ENCODE data around the gene FAM118B.

Gene FAM118B

DNA sequence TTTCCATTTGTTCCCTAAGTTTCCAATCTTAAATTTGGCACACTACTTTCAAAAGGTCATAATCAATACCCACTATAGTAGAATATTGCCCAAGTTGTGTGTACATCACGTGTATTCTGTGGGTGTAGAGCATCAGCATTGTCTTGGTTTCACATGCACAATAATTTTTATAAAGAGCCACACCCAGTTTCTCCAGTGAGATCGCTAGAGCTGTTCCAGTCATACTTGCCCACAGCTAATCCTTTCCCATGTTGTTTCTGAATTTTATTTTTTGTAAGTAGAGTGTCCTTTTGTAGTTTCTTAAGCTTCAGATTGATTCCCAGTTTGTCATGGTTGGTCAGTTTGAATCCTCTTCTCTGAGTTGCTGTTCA is 13.7 kb downstream of the FAM118B start:
- H3K4me3 ChIP-seq (ENCODE audit: low read depth, low read length): no peak overlapping the region
- TF ChIP-seq, protein P1, sequence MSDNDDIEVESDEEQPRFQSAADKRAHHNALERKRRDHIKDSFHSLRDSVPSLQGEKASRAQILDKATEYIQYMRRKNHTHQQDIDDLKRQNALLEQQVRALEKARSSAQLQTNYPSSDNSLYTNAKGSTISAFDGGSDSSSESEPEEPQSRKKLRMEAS (IDR thresholded peaks at IDR 0.05; ENCODE audit: low read depth, low read length): no peak
- TF ChIP-seq MYC (IDR thresholded peaks at IDR 0.05; ENCODE audit: low read depth, low read length): no peak
- no peak for TF ChIP-seq POLR2A (IDR thresholded peaks at IDR 0.05; ENCODE audit: extremely low read depth, insufficient read length)
- no peak for DNase-seq (ENCODE audit: low read depth)

DNA sequence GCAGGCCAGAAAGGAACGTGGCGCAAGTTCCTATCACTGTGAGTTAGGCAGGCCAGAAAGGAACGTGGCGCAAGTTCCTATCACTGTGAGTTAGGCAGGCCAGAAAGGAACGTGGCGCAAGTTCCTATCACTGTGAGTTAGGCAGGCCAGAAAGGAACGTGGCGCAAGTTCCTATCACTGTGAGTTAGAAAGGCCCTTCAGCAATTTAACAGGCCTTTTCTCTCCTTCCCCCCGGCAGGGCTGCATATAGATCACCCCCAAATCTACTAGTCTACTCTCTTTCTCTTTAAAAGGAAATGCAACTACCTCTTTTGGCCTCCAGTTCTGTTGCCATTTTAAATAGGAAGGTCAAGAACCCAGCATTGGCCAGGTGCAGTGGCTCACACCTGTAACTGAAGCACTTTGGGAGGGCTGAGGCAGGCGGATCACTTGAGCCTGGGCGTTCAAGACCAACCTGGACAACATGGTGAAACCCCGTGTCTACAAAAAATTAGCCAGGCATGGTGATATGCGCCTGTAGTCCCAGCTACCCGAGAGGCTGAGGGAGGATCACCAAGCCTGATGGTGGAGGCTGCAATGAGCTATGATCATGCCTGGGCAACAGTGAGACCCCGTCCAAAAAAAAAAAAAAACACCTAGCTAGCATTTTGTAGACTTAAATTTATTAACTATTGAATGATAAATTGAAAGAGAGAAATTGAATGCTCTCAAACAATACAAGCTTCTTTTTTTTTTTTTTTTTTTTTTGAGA is 14.9 kb downstream of the FAM118B start:
- TF ChIP-seq POLR2A (IDR thresholded peaks at IDR 0.05; ENCODE audit: extremely low read depth, insufficient read length): no peak
- TF ChIP-seq MYC (IDR thresholded peaks at IDR 0.05; ENCODE audit: low read depth, low read length): no peak
- TF ChIP-seq, protein P2, sequence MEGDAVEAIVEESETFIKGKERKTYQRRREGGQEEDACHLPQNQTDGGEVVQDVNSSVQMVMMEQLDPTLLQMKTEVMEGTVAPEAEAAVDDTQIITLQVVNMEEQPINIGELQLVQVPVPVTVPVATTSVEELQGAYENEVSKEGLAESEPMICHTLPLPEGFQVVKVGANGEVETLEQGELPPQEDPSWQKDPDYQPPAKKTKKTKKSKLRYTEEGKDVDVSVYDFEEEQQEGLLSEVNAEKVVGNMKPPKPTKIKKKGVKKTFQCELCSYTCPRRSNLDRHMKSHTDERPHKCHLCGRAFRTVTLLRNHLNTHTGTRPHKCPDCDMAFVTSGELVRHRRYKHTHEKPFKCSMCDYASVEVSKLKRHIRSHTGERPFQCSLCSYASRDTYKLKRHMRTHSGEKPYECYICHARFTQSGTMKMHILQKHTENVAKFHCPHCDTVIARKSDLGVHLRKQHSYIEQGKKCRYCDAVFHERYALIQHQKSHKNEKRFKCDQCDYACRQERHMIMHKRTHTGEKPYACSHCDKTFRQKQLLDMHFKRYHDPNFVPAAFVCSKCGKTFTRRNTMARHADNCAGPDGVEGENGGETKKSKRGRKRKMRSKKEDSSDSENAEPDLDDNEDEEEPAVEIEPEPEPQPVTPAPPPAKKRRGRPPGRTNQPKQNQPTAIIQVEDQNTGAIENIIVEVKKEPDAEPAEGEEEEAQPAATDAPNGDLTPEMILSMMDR (IDR thresholded peaks at IDR 0.05; ENCODE audit: low read depth, low read length): no peak
- TF ChIP-seq, protein P1 (IDR thresholded peaks at IDR 0.05; ENCODE audit: low read depth, low read length): no peak
- H3K4me3 ChIP-seq (ENCODE audit: low read depth, low read length): no peak overlapping the region
- peak; percentile 21 for DNase-seq (ENCODE audit: low read depth)

DNA sequence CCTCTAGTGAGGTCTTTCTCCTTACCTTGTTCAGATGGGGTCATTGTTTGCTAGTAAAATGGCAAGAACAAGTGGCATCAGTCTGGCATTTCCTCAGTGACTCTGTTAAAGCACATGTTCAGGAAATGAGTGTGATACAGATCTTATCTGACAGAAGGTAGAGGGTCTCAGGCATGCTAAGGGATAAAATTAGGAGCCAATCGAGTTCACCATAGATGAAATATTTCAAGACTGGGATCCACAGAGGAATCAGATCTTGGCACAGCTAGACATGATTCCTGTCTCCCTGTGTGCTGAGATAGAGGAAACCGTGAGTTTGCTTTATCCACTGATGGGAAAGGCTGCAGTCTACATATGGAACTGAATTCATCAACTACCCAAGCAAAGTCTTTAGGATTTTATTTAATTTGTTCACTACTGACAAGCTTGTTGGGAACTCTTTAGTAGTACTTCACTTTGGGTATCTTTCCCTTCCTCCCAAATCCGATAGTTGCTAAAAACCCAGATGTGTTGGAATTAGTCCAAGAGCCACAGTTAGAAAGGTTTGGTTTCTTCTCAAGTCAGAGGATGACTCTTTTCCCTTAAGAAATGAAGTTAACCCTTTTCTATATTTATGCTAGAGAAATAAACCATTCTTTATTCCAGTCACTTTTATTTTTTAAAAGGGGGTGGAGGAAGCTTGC is 18.4 kb downstream of the FAM118B start:
- TF ChIP-seq POLR2A (IDR thresholded peaks at IDR 0.05; ENCODE audit: extremely low read depth, insufficient read length) (no peak), MYC (IDR thresholded peaks at IDR 0.05; ENCODE audit: low read depth, low read length) (no peak)
- TF ChIP-seq, protein P1 (IDR thresholded peaks at IDR 0.05; ENCODE audit: low read depth, low read length): no peak
- TF ChIP-seq, protein P2 (IDR thresholded peaks at IDR 0.05; ENCODE audit: low read depth, low read length): no peak
- DNase-seq (ENCODE audit: low read depth): no peak
- no peak overlapping the region for H3K4me3 ChIP-seq (ENCODE audit: low read depth, low read length)

DNA sequence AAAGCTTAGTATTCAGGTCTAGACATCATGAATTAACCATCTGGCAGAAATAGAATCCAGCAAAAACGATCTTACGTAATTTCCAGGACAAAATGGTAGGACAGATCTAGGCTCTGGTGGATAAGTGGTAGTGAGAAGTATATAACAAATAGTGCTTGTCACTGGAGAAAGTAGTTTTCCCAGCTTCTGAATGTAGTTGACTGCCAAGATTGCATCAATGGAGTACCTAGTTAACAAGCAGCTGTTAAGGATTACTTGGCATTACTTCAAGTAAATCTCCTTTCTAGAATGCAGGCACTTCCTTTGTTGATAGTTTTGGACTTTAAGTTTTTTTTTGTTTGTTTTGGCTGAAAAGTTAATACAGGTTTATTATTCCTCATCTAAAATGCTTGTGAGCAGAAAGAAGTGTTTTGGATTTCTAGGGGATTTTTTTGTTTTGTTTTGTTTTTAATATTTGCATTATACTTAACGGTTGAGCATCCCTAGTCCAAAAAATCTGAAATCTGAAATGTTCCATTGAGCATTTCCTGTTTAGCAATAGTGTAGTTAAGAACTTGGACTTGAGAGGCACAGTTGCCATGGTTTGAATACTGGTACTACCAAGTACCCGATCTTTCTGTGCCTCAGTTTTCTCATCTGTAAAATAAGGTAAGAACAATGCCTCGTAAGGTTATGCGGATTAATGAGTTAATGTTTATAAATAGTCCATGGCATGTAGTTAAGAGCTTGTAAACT is 20.3 kb downstream of the FAM118B start:
- TF ChIP-seq POLR2A (IDR thresholded peaks at IDR 0.05; ENCODE audit: extremely low read depth, insufficient read length): no peak
- TF ChIP-seq MYC (IDR thresholded peaks at IDR 0.05; ENCODE audit: low read depth, low read length): no peak
- TF ChIP-seq, protein P2 (IDR thresholded peaks at IDR 0.05; ENCODE audit: low read depth, low read length): no peak
- TF ChIP-seq, protein P1 (IDR thresholded peaks at IDR 0.05; ENCODE audit: low read depth, low read length): no peak
- DNase-seq (ENCODE audit: low read depth): no peak

DNA sequence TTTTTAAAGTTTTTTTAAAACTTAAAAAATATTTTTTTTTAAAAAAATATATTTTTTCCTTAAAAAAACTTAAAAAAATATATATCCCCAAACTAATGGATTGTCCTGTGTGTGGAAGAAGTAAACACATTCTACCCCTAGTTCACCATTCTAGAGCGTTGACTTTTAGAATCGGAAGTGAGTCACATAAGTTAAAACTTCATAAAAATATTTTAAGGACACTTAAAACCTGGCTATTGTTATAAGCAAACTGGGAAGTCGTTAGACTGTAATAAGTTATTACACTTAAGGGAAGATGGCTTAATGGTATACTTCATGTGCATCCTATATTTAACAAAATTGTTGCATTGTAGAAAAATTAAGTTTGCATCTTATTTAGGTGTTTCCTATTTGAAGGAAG is 21.1 kb downstream of the FAM118B start:
- TF ChIP-seq, protein P1 (IDR thresholded peaks at IDR 0.05; ENCODE audit: low read depth, low read length): no peak
- TF ChIP-seq, protein P2 (IDR thresholded peaks at IDR 0.05; ENCODE audit: low read depth, low read length): no peak
- no peak for TF ChIP-seq POLR2A (IDR thresholded peaks at IDR 0.05; ENCODE audit: extremely low read depth, insufficient read length)
- no peak for TF ChIP-seq MYC (IDR thresholded peaks at IDR 0.05; ENCODE audit: low read depth, low read length)
- DNase-seq (ENCODE audit: low read depth): no peak

More for the DNA sequence above, 20.3 kb downstream of the FAM118B start:
- no peak overlapping the region for H3K4me3 ChIP-seq (ENCODE audit: low read depth, low read length)

More for the DNA sequence above, 21.1 kb downstream of the FAM118B start:
- no peak overlapping the region for H3K4me3 ChIP-seq (ENCODE audit: low read depth, low read length)
